HG03575 (cell line): ENCODE measurements around the gene PDLIM5.
"Not testable (repeated sequence)": the region's sequence is repeated elsewhere in the genome, so short reads cannot be mapped to it uniquely, and the experiment has no call there.

Experiments used
- ATAC-seq: cut with Tn5 transposase; IDR thresholded peaks from one replicate; pipeline ENCODE4 v1.9.1; 2021; ENCODE audit not compliant: unreplicated experiment, insufficient number of reproducible peaks, low FRiP score; ENCODE audit errors: extremely low read depth

PDLIM5 gene

GRCh38 chr4:94605241-94605805 is 153.6 kb downstream of the PDLIM5 start:
- ATAC-seq, result no peak

- no peak for ATAC-seq
Measured at GRCh38 chr4:94610145-94610544, 158.4 kb downstream of the PDLIM5 start.

- ATAC-seq, result no peak
Measured at GRCh38 chr4:94613248-94613647, 161.5 kb downstream of the PDLIM5 start.

- ATAC-seq, result no peak
Measured at GRCh38 chr4:94615451-94615850, 163.7 kb downstream of the PDLIM5 start.

DNA sequence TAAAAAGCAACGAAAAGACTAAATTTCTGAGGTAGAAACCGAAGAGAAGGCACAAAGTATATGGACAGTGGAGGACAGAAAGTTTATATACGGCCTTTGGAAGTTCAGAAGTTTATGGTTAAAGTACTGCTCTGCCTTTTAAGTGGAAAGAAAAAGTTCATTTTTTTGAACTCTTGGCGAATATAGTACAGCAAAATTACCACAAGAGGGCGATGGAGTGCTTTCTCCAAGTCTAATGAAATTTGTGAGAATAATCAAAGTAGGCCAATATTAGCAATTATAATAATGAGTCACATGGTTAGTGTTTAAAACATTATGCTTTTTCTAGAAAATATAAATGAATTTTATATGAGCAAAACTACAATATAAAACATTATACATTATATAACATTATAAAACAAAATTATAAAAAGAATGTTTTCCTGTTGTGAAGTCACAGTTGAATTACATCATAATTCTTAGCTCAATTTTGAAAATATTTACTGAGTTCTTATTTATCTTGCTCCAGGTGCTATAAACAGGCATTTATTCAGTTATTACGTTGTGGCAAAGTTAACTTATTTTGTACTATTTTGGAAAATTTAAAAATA is 169.8 kb downstream of the PDLIM5 start:
- ATAC-seq, result peak; percentile 58

DNA sequence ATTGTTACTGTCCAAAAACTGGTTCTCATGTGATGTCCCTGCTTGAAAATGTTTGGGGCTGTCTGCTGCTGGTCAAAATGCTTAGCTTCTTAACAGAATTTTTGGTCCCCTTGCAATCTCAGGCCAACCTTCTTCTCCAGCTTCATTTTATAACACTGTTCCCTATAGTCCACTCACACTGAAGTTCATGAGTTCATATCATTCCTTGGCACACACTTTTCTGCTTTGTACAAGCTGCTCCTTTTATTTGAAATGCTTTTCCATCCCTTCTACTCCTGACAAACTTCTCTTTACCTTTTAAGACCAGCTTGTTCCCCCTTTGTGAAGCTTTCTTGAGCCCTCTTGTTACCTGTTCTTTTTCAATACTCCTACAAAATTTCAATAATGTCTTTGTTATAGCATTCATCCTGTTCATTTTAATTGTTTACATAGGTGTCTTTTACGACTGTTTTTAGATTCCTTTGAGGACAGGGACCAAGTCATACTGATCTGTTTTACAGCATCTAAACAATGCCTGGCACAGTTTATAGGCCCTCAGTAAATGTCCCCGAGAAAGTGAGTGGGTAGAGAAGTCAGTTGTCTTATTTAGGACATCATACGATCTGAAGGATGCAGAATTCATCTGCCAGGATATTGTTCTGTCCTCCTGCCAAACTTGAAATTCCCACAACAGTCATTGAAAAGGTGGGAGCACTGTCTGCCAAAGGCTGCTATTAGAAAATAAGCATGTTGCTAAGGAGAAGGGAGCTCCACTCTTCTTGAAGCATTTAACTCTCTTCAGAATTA is 171.6 kb downstream of the PDLIM5 start:
- no peak for ATAC-seq

GRCh38 chr4:94626942-94627341 is 175.2 kb downstream of the PDLIM5 start:
- ATAC-seq, result no peak

DNA sequence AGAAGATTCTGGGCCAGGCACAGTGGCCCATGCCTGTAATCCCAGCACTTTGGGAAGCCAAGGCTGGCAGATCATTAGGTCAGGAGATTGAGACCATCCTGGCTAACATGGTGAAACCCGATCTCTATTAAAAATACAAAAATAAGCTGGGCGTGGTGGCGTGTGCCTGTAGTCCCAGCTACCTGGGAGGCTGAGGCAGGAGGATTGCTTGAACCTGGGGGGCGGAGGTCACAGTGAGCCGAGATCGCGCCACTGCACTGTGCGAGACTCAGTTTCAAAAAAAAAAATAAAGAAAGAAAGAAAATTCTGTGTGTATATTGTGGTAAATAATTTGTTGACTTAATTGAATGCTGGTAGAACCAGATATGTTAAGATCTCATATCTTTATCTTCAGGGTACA is 177.3 kb downstream of the PDLIM5 start:
- ATAC-seq, result not testable (repeated sequence)

- no peak for ATAC-seq
Measured at GRCh38 chr4:94629837-94630236, 178.1 kb downstream of the PDLIM5 start.

GRCh38 chr4:94634271-94634670 is 182.5 kb downstream of the PDLIM5 start:
- ATAC-seq, result no peak

DNA sequence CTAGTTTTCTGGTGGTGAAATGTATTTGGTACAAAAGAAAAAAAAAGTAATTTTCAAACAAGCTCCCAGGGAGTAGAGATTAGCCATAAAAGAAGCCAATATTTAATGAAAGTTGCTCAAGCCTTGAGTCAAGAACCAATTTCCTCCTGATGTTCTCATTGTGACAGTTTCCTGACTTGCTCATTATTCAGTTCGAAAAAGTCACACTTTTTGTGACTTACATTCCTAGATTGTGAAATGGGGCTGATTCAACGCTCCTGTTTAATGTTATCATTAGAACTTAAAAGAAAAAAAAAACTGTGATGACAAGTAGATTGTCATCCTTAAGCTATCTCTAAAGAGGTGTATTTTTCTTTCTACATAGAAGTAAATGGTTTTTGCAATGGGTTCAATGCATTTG is 183.4 kb downstream of the PDLIM5 start:
- ATAC-seq, result no peak

DNA sequence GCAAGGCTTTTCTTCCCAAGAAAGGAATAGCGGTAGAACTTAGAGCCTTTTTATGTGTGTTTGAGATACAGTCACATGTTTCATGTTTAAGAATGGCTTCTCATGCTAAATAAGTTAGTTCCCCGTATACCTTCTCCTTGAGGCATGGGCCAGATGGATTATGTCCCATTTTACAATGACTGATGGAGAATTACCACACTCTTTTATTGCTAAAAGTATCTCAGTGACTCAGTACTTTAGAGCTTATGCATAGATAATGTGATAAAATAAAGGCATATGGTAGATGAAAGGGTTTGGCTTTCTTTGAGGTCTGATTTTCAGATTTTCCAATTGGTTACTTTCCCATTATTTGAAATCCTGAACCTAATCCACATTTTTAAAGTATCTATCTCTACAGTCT is 184.3 kb downstream of the PDLIM5 start:
- ATAC-seq, result no peak

- ATAC-seq, result no peak
Measured at GRCh38 chr4:94639298-94639697, 187.6 kb downstream of the PDLIM5 start.

GRCh38 chr4:94640151-94640550 is 188.4 kb downstream of the PDLIM5 start:
- no peak for ATAC-seq

DNA sequence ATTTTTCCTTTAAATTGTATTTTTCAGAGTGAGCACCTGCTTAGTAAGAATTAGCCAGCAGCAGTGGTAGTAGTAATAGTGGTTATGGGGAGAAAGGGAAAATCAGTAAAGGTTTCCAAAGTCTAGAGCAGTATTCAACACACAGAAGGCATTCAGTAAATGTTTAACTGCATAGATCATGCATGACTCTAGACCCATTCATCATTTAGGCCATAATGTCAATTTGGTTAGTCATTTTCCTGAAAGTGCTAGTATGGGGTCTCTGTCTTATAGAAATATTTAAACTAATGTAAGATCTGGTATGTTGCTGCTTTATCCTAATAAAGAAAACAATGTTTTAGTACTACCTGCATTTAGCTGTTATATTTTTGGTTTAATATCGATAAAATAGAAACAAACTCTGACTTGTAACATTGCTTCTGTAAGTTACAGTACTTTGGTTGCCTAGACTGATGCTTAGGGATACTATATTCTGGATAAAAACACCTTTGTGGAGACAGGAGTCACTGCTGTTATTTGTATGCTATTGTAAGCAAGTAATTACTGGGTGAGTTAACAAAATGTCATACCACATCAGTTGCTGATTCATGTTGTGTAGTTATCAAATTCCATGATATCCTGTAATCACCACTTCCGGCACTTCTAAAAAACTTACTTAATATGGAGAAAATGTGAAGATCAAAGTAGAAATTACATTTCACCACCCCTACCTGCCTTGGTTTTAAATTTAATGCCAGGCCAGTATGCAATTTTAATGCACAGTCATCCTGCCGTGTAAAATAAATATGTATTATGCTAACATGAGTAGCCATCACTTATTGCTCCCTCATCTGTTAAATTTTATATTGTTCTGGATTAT is 190.2 kb downstream of the PDLIM5 start:
- ATAC-seq, result no peak

DNA sequence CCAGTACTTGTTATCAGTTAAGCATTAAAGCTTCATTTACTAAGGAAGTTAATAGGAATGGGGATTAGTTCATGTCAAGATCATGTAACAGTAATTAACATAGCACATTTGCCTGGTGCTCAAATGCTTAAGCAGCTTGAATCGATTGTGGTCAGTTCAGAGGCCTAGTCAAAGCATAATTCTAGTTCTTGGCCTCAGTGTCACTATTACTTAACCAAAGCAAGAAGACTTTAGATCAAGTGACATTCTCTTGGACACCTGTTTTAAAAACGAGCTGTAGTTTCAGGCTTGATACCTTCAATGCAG is 190.8 kb downstream of the PDLIM5 start:
- ATAC-seq, result no peak

- no peak for ATAC-seq
Measured at GRCh38 chr4:94648699-94649098, 197.0 kb downstream of the PDLIM5 start.

- no peak for ATAC-seq
Measured at GRCh38 chr4:94649381-94650133, 197.8 kb downstream of the PDLIM5 start.

DNA sequence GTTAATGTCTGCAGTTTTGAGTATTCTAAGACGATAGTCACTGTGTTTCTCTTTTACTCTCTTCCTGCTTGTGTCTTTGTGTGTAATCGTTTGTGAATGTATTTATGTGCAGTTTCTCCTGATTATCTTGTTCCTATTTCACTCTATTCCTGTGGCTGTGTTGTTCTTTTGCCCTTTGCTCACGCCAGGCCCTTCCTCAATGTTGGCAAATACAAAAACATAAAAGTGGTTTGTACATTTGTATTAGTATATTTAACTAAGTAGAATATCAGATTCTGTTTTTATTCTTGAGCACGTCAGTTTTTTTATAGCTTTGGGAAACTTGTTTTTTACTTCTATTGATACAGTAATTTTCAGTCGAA is 198.4 kb downstream of the PDLIM5 start:
- ATAC-seq, result no peak
